Stimulated activated CD4-positive, alpha-beta T cell treated with anti-CD3 and anti-CD28 coated beads, Interleukin-2, amount 100 ng/mL, for 4 hours (primary cell): ENCODE data around the gene FGD5.

ENCODE experiments used
- DNase-seq: peaks from one replicate; pipeline ENCODE4 v3.0.0-alpha.2; 2020; ENCODE audit warnings: low read depth

The FGD5 gene

GRCh38 chr3:14857506-14857905 lies 38.7 kb downstream of the FGD5 start:
- no peak for DNase-seq

- no peak for DNase-seq
Observed at GRCh38 chr3:14858105-14858504, 39.3 kb downstream of the FGD5 start.

- no peak for DNase-seq
Observed at GRCh38 chr3:14859880-14860279, 41.1 kb downstream of the FGD5 start.

- DNase-seq: no peak
Observed at GRCh38 chr3:14861031-14861430, 42.3 kb downstream of the FGD5 start.

GRCh38 chr3:14861446-14862302 lies 42.9 kb downstream of the FGD5 start:
- no peak for DNase-seq

- no peak for DNase-seq
Observed at GRCh38 chr3:14862303-14862660, 43.5 kb downstream of the FGD5 start.

GRCh38 chr3:14862661-14863230 lies 44.0 kb downstream of the FGD5 start:
- DNase-seq: no peak

- no peak for DNase-seq
Observed at GRCh38 chr3:14863333-14864100, 44.8 kb downstream of the FGD5 start.

- no peak for DNase-seq
Observed at GRCh38 chr3:14864131-14864530, 45.4 kb downstream of the FGD5 start.

- DNase-seq: no peak
Observed at GRCh38 chr3:14866627-14867026, 47.9 kb downstream of the FGD5 start.

- DNase-seq: no peak
Observed at GRCh38 chr3:14867936-14868570, 49.3 kb downstream of the FGD5 start.

GRCh38 chr3:14869917-14870782 lies 51.4 kb downstream of the FGD5 start:
- no peak for DNase-seq

- no peak for DNase-seq
Observed at GRCh38 chr3:14870783-14871060, 52.0 kb downstream of the FGD5 start.

- no peak for DNase-seq
Observed at GRCh38 chr3:14871456-14872200, 52.9 kb downstream of the FGD5 start.

- no peak for DNase-seq
Observed at GRCh38 chr3:14872706-14873105, 53.9 kb downstream of the FGD5 start.

- DNase-seq: no peak
Observed at GRCh38 chr3:14874784-14875183, 56.0 kb downstream of the FGD5 start.

GRCh38 chr3:14875411-14876175 lies 56.8 kb downstream of the FGD5 start:
- DNase-seq: no peak

- no peak for DNase-seq
Observed at GRCh38 chr3:14876921-14877333, 58.2 kb downstream of the FGD5 start.

- no peak for DNase-seq
Observed at GRCh38 chr3:14877469-14877868, 58.7 kb downstream of the FGD5 start.

- no peak for DNase-seq
Observed at GRCh38 chr3:14879211-14879874, 60.6 kb downstream of the FGD5 start.
